Suprapubic skin (tissue), 4 donors: ENCODE data around the gene SLC35D1. TPM values are rescaled to one million over a fixed set of nuclear protein-coding genes. Genes with fewer than 3 reads are reported as not detected.

Experiments used
- DNase-seq, 2 donors: peaks; one replicate each; pipeline ENCODE4 v3.0.0-alpha.2; 2019; ENCODE audit warnings: low spot score in 2 of 2
- H3K27ac ChIP-seq: fragments of 200-600 bp; sonication (generic); one replicate; pipeline ENCODE4 v1.5.1; 2019
- H3K27me3 ChIP-seq: fragments of 200-600 bp; sonication (generic); one replicate; pipeline ENCODE4 v1.5.1; 2019
- H3K36me3 ChIP-seq: fragments of 200-600 bp; sonication (generic); one replicate; pipeline ENCODE4 v1.5.1; 2019
- H3K4me1 ChIP-seq: fragments of 200-600 bp; sonication (generic); one replicate; pipeline ENCODE4 v1.5.1; 2019
- H3K4me3 ChIP-seq: fragments of 200-600 bp; sonication (generic); one replicate; pipeline ENCODE4 v1.5.1; 2019; ENCODE audit warnings: mild to moderate bottlenecking
- H3K9me3 ChIP-seq: fragments of 200-600 bp; sonication (generic); one replicate; pipeline ENCODE4 v1.5.1; 2019
- EP300 ChIP-seq: sonication (generic); formaldehyde crosslinking; IDR thresholded peaks from one replicate; pipeline ENCODE4 v1.6.1; 2017; ENCODE audit warnings: antibody characterized with exemption
- POLR2A ChIP-seq, 2 donors: fragments of 450-650 bp; IDR thresholded peaks; one replicate each; pipeline ENCODE4 v1.6.1; 2017; ENCODE audit warnings: antibody characterized with exemption in 2 of 2, mild to moderate bottlenecking in 2 of 2, moderate library complexity in 2 of 2
- POLR2AphosphoS5 ChIP-seq, 3 donors: sonication (generic); formaldehyde crosslinking; IDR thresholded peaks; one replicate each; pipeline ENCODE4 v1.6.1; 2017; ENCODE audit warnings: antibody characterized with exemption in 3 of 3
- WGBS: methylation state at CpG from one replicate; pipeline ENCODE4 v1.1.5; 2018; 5-methylcytosine and 5-hydroxymethylcytosine counted together
- total RNA-seq, 4 donors: library from RNA; depleted of rRNA; stranded (reverse); fragments of >200 nt; gene quantifications; one replicate each; pipeline ENCODE4 v1.1.0, GENCODE V29; 2016
- TF ChIP-seq, protein P1 (sequence below), 2 donors: fragments of 200-600 bp in 1 of 2; fragments of 450-650 bp in 1 of 2; sonication (generic) in 1 of 2; IDR thresholded peaks; one replicate each; pipeline ENCODE4 v1.5.1; 2016 to 2019; ENCODE audit warnings: antibody characterized with exemption in 2 of 2, mild to moderate bottlenecking in 1 of 2, moderate library complexity in 1 of 2

SLC35D1 gene
- total RNA-seq, 4 donors from 2014 or later, result 11.3 to 20.3 (median 17.4) TPM

DNA sequence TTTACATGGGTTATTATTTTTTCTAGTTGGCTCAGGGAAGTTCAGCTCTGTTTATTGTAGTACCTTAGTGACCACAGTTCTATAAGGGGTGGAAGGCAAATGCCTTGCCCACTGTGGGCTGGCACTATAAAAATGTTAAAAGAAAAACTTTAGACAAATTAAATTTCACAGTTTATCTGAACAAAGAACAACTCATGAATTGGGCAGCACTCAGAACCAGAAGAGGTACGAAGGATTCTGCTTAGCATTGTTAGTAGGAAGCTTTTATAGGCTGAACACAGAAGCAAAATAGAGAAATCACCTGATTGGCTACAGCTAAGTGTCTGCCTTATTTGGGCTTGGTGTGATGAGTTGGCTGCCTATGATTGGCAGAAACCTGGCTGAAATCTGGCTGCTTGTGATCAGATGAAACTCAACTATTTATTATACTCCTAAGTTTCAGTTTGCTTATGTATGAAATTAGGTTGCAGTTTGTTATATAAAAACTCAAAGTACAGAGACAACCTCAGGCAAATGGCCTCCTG is 35.8 kb upstream of the SLC35D1 start:
- H3K27me3 ChIP-seq, result peaks cover 4% of the 10 kb centered on the region
- no peak for TF ChIP-seq POLR2A (IDR thresholded peaks at IDR 0.05)
- TF ChIP-seq, protein P1, sequence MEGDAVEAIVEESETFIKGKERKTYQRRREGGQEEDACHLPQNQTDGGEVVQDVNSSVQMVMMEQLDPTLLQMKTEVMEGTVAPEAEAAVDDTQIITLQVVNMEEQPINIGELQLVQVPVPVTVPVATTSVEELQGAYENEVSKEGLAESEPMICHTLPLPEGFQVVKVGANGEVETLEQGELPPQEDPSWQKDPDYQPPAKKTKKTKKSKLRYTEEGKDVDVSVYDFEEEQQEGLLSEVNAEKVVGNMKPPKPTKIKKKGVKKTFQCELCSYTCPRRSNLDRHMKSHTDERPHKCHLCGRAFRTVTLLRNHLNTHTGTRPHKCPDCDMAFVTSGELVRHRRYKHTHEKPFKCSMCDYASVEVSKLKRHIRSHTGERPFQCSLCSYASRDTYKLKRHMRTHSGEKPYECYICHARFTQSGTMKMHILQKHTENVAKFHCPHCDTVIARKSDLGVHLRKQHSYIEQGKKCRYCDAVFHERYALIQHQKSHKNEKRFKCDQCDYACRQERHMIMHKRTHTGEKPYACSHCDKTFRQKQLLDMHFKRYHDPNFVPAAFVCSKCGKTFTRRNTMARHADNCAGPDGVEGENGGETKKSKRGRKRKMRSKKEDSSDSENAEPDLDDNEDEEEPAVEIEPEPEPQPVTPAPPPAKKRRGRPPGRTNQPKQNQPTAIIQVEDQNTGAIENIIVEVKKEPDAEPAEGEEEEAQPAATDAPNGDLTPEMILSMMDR (IDR thresholded peaks at IDR 0.05), result no peak
- WGBS, result 85% methylated on average over 1 of the region's 1 CpG

DNA sequence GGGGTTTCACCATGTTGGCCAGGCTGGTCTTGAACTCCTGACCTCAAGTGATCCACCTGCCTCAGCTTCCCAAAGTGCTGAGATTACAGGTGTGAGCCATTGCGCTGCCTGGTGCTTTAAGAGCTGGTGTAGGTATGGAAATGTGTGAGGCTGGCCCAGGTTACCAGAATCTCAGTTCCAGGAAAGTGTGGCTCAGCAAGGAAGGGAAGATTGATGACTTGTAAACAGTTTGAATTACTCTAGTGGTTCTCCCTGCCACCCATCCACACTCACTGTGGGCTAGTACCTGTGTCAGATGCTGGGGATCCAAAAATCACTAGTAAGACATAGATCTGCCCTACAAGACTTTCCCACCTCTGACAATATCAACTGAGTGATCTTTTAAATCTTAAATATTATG is 34.5 kb upstream of the SLC35D1 start:
- no peak overlapping the region for H3K27ac ChIP-seq
- DNase-seq, result no peak
- no peak overlapping the region for H3K4me3 ChIP-seq
- peaks cover 3% of the 10 kb centered on the region for H3K9me3 ChIP-seq
- H3K27me3 ChIP-seq, result no peaks in the 10 kb centered on the region
- H3K4me1 ChIP-seq, result no peaks in the 10 kb centered on the region
- H3K36me3 ChIP-seq, result no peaks in the 10 kb centered on the region
- WGBS, result 100% methylated on average over 1 of the region's 1 CpG
- TF ChIP-seq, protein P1 (IDR thresholded peaks at IDR 0.05), result no peak
- TF ChIP-seq POLR2AphosphoS5 (IDR thresholded peaks at IDR 0.05) (no peak), EP300 (no peak), POLR2A (IDR thresholded peaks at IDR 0.05) (no peak)

More for the DNA sequence above, 35.8 kb upstream of the SLC35D1 start:
- peaks cover 3% of the 10 kb centered on the region for H3K9me3 ChIP-seq
- H3K4me1 ChIP-seq, result no peaks in the 10 kb centered on the region
- H3K27ac ChIP-seq, result no peak overlapping the region
- H3K36me3 ChIP-seq, result no peaks in the 10 kb centered on the region
- no peak overlapping the region for H3K4me3 ChIP-seq
- DNase-seq, result no peak

DNA sequence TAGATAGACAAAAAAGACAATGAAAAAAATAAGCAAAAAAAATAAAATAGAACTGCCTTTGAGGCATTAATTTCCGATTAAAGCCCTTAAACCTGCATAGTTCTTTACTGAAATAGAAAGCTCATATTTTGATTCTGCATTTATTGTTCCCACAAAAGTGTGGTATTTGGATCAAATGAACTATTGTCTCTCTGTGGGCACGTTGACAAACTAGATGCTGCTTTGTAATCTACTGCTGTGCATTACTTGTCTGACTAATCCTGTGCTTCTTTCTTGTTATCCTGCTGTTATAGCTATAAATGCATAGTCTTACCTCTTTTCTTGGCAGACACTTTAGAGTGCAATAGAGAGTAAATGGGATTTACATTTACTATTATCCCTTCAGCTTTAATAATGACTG is 31.4 kb upstream of the SLC35D1 start:
- 31% methylated on average over 2 of the region's 2 CpGs for WGBS
- no peaks in the 10 kb centered on the region for H3K4me1 ChIP-seq
- no peak for TF ChIP-seq POLR2AphosphoS5 (IDR thresholded peaks at IDR 0.05)
- TF ChIP-seq EP300, result no peak
- TF ChIP-seq, protein P1 (IDR thresholded peaks at IDR 0.05), result no peak
- no peak for TF ChIP-seq POLR2A (IDR thresholded peaks at IDR 0.05)
- H3K4me3 ChIP-seq, result no peak overlapping the region
- no peak overlapping the region for H3K27ac ChIP-seq
- no peaks in the 10 kb centered on the region for H3K27me3 ChIP-seq
- H3K9me3 ChIP-seq, result peaks cover 3% of the 10 kb centered on the region
- no peaks in the 10 kb centered on the region for H3K36me3 ChIP-seq
- no peak for DNase-seq

DNA sequence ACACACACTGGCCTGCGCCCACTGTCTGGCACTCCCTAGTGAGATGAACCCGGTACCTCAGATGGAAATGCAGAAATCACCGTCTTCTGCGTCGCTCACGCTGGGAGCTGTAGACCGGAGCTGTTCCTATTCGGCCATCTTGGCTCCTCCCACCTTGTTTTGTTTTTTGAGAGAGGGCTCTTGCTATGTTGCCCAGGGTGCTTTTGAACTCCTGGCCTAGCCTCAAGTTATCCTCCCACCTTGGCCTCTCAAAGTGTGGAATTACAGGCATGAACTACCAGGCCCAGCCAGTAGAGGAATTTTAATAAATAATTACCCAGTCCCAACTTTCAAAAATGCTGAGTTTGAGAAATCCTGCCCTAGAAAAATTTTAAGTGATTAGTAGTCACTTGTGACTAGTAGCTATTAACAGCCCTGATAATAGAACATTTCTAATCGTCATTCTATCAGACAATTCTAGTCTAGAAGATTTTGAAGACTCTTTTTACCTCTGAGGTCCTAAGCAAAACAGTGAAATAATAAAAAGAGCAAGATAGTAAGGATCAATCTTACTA is 30.9 kb upstream of the SLC35D1 start:
- DNase-seq, result no peak
- TF ChIP-seq EP300 (no peak), POLR2A (IDR thresholded peaks at IDR 0.05) (no peak), POLR2AphosphoS5 (IDR thresholded peaks at IDR 0.05) (no peak)
- TF ChIP-seq, protein P1 (IDR thresholded peaks at IDR 0.05), result no peak
- Histone ChIP-seq H3K27ac (no peak overlapping the region), H3K9me3 (peaks cover 3% of the 10 kb centered on the region), H3K27me3 (no peaks in the 10 kb centered on the region), H3K36me3 (no peaks in the 10 kb centered on the region), H3K4me1 (no peaks in the 10 kb centered on the region), H3K4me3 (no peak overlapping the region)
- WGBS, result 95% methylated on average over 7 of the region's 9 CpGs

DNA sequence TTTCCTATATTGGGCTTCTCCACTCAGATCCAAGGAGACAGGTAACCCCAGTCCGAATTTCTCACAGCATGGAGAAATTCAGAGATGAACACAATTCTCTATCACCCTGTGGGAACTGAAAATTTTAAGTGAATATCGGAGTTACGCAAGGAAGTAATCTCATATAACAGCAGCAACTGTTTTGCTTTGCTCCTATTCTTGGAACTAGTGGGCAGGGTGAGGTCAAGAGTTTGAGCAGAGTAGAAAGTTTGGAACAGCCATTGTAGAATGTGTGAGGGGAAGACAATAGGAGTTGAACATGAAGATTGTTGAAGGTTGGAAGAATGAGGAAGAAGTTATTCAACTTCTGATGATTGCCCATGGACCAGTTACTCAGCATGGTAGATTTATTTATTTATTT is 24.3 kb upstream of the SLC35D1 start:
- no peaks in the 10 kb centered on the region for H3K36me3 ChIP-seq
- H3K4me1 ChIP-seq, result no peaks in the 10 kb centered on the region
- no peaks in the 10 kb centered on the region for H3K27me3 ChIP-seq
- TF ChIP-seq, protein P1 (IDR thresholded peaks at IDR 0.05), result no peak
- TF ChIP-seq POLR2A (IDR thresholded peaks at IDR 0.05), result no peak
- TF ChIP-seq EP300, result no peak
- TF ChIP-seq POLR2AphosphoS5 (IDR thresholded peaks at IDR 0.05), result no peak
- WGBS, result 96% methylated on average over 3 of the region's 3 CpGs
- H3K27ac ChIP-seq, result no peak overlapping the region
- no peak for DNase-seq
- H3K4me3 ChIP-seq, result no peak overlapping the region
- no peaks in the 10 kb centered on the region for H3K9me3 ChIP-seq
